ENCODE measurements around the gene SNX8.

DNA sequence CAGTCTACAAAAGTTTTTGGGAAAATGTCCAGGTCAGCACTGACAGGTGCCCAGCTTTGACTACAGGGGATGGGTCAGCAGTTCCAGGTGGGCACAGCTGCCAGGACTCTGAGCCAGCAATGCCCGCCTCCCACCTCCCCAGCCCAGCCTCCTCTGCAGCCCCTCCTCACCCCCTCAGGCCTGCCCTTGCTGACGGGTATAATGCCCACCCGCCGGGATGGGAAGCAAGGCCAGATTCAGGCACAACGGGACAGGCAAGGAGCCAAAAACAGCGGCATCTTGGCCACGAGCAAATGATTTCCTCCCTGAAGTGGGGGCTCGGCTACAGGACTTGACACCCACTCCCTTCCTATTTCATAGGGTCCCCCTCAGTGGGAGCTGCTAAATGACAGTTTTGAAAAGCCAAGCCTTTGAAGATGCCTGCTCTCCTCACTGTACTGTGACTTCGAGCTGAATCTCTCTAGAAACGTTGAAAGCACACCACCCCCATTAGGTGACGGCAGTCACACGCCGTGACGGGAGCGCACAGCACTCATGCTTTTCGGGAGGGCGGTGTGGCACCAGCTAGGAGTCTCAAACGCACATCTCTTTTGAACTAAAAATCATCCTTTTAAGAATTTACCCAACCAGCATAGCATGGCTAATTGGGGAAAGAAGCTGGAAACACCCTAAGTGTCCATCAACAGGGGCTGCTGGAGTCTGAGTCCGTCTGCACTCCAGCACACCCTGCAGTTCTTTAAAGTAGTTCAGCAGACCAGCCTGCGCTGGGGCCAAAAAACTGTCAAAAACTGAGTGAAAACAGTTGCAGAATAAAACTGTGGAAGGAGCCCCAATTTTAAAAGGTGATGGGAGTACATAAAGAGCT is 111.1 kb downstream of the SNX8 start:
- TF ChIP-seq EP300 (IDR thresholded peaks at IDR 0.05; ENCODE audit: borderline replicate concordance) (no peak), TCF12 (IDR thresholded peaks at IDR 0.05; ENCODE audit: low read depth) (no peak), ZBTB7A (IDR thresholded peaks at IDR 0.05; ENCODE audit: low read depth) (no peak)

All from Ishikawa (cell line).